WTC11 (cell line): Measurements from ENCODE around the gene KDELR3. TPM values are rescaled to one million over a fixed set of nuclear protein-coding genes. Genes with fewer than 3 reads are reported as not detected.

Experiments
- ATAC-seq: fragments of 200-7000 bp; cut with Tn5 transposase; 2 replicates; pipeline ENCODE4 v1.10.0; 2021; ENCODE audit warnings: mild to moderate bottlenecking, moderate library complexity
- CTCF ChIA-PET: fragments of 300-600 bp; sonication (Branson Sonifier 250); formaldehyde crosslinking; loops from one replicate; lab custom pipeline; 2021; ENCODE audit warnings: antibody characterized with exemption; lab: Charles Lee
- POLR2A ChIA-PET: fragments of 350-600 bp; sonication (Branson Sonifier 250); formaldehyde crosslinking; loops from one replicate; lab custom pipeline; 2021; ENCODE audit warnings: antibody characterized with exemption; lab: Charles Lee
- DNase-seq: peaks from one replicate; pipeline ENCODE4 v3.0.0; 2021; ENCODE audit warnings: low spot score
- H3K27ac Mint-ChIP-seq: 2 replicates; pipeline ENCODE4 v1.8.0; 2021; ENCODE audit warnings: mixed read lengths
- H3K27me3 Mint-ChIP-seq: 2 replicates; pipeline ENCODE4 v1.8.0; 2021; ENCODE audit warnings: low read depth, mild to moderate bottlenecking, moderate library complexity, mixed read lengths
- H3K36me3 Mint-ChIP-seq: 2 replicates; pipeline ENCODE4 v1.8.0; 2021; ENCODE audit warnings: mixed read lengths
- H3K4me1 Mint-ChIP-seq: 2 replicates; pipeline ENCODE4 v1.8.0; 2022; ENCODE audit warnings: mixed read lengths
- H3K4me3 Mint-ChIP-seq: 2 replicates; pipeline ENCODE4 v1.8.0; 2021; ENCODE audit warnings: mild to moderate bottlenecking, moderate library complexity, mixed read lengths
- H3K9me3 Mint-ChIP-seq: 2 replicates; pipeline ENCODE4 v1.8.0; 2021; ENCODE audit warnings: mixed read lengths
- ARID4B ChIP-seq: sonication (generic); formaldehyde crosslinking; IDR thresholded peaks from 2 replicates; pipeline ENCODE4 v1.8.0; 2023; ENCODE audit warnings: missing genetic modification reagents, mild to moderate bottlenecking, borderline replicate concordance
- CREM ChIP-seq: sonication (generic); formaldehyde crosslinking; IDR thresholded peaks from 2 replicates; pipeline ENCODE4 v1.8.1; 2022; ENCODE audit warnings: mild to moderate bottlenecking, missing genetic modification reagents, moderate library complexity
- E2F5 ChIP-seq: sonication (generic); formaldehyde crosslinking; IDR thresholded peaks from 2 replicates; pipeline ENCODE4 v1.8.1; 2022; ENCODE audit warnings: mild to moderate bottlenecking, moderate library complexity, missing genetic modification reagents
- ETV6 ChIP-seq: sonication (generic); formaldehyde crosslinking; IDR thresholded peaks from 2 replicates; pipeline ENCODE4 v1.8.1; 2022; ENCODE audit warnings: mild to moderate bottlenecking, missing genetic modification reagents
- GABPB1 ChIP-seq: sonication (generic); formaldehyde crosslinking; IDR thresholded peaks from 2 replicates; pipeline ENCODE4 v1.8.1; 2023; ENCODE audit warnings: mild to moderate bottlenecking, missing genetic modification reagents
- GRHL2 ChIP-seq: fragments of 250-450 bp; sonication (Bioruptor Pico); IDR thresholded peaks from 2 replicates; pipeline ENCODE4 v1.8.0; 2022; ENCODE audit warnings: mild to moderate bottlenecking, moderate library complexity; ENCODE audit not compliant: insufficient replicate concordance, severe bottlenecking
- GTF2I ChIP-seq: fragments of 250-450 bp; sonication (Bioruptor Pico); conservative IDR thresholded peaks from 2 replicates; pipeline ENCODE4 v1.4.0; 2021; ENCODE audit warnings: mild to moderate bottlenecking
- HMGA2 ChIP-seq: fragments of 250-450 bp; sonication (Bioruptor Pico); IDR thresholded peaks from 2 replicates; pipeline ENCODE4 v1.4.0; 2021; ENCODE audit warnings: mild to moderate bottlenecking, moderate library complexity
- MXD4 ChIP-seq: fragments of 250-450 bp; sonication (Bioruptor Pico); IDR thresholded peaks from 2 replicates; pipeline ENCODE4 v1.8.0; 2021; ENCODE audit warnings: mild to moderate bottlenecking, moderate library complexity, borderline replicate concordance
- MYBL2 ChIP-seq: sonication (generic); formaldehyde crosslinking; IDR thresholded peaks from 2 replicates; pipeline ENCODE4 v1.8.1; 2023; ENCODE audit warnings: mild to moderate bottlenecking, moderate library complexity, missing genetic modification reagents
- NFATC4 ChIP-seq: fragments of 250-450 bp; sonication (Bioruptor Pico); IDR thresholded peaks from 2 replicates; pipeline ENCODE4 v1.9.0; 2021; ENCODE audit warnings: mild to moderate bottlenecking
- NFE2L1 ChIP-seq: sonication (generic); formaldehyde crosslinking; IDR thresholded peaks from 2 replicates; pipeline ENCODE4 v1.8.1; 2023; ENCODE audit warnings: missing genetic modification reagents
- NFYB ChIP-seq: sonication (generic); formaldehyde crosslinking; conservative IDR thresholded peaks from 2 replicates; pipeline ENCODE4 v1.8.0; 2022; ENCODE audit warnings: low read depth, missing genetic modification reagents
- NR2C2 ChIP-seq: sonication (generic); formaldehyde crosslinking; IDR thresholded peaks from 2 replicates; pipeline ENCODE4 v1.8.0; 2022; ENCODE audit warnings: mild to moderate bottlenecking, missing genetic modification reagents
- OVOL2 ChIP-seq: fragments of 250-450 bp; sonication (Bioruptor Pico); IDR thresholded peaks from 2 replicates; pipeline ENCODE4 v1.9.0; 2021; ENCODE audit warnings: mild to moderate bottlenecking, borderline replicate concordance
- PRRX2 ChIP-seq: fragments of 250-450 bp; sonication (Bioruptor Pico); IDR thresholded peaks from 2 replicates; pipeline ENCODE4 v1.8.0; 2021; ENCODE audit warnings: mild to moderate bottlenecking
- SP1 ChIP-seq: sonication (generic); formaldehyde crosslinking; conservative IDR thresholded peaks from 2 replicates; pipeline ENCODE4 v1.8.1; 2022; ENCODE audit warnings: missing genetic modification reagents
- TP53 ChIP-seq: sonication (generic); formaldehyde crosslinking; IDR thresholded peaks from 2 replicates; pipeline ENCODE4 v1.8.1; 2023; ENCODE audit warnings: mild to moderate bottlenecking, missing genetic modification reagents
- USF1 ChIP-seq: sonication (generic); formaldehyde crosslinking; IDR thresholded peaks from 2 replicates; pipeline ENCODE4 v1.8.0; 2022; ENCODE audit warnings: mild to moderate bottlenecking, missing genetic modification reagents
- ZBTB21 ChIP-seq: sonication (generic); formaldehyde crosslinking; IDR thresholded peaks from 2 replicates; pipeline ENCODE4 v1.8.1; 2023; ENCODE audit warnings: mild to moderate bottlenecking, missing genetic modification reagents, borderline replicate concordance
- ZNF232 ChIP-seq: sonication (generic); formaldehyde crosslinking; IDR thresholded peaks from 2 replicates; pipeline ENCODE4 v1.8.0; 2022; ENCODE audit warnings: mild to moderate bottlenecking, missing genetic modification reagents
- ZNF416 ChIP-seq: fragments of 250-450 bp; sonication (Bioruptor Pico); IDR thresholded peaks from 2 replicates; pipeline ENCODE4 v1.9.0; 2021; ENCODE audit warnings: mild to moderate bottlenecking, inconsistent platforms
- ZNF512 ChIP-seq: sonication (generic); formaldehyde crosslinking; IDR thresholded peaks from 2 replicates; pipeline ENCODE4 v1.8.1; 2022; ENCODE audit warnings: missing genetic modification reagents, borderline replicate concordance
- total RNA-seq: library from RNA; stranded (reverse); gene quantifications from 3 replicates; pipeline ENCODE4 v1.2.3, GENCODE V29; 2021
- TF ChIP-seq, protein P1 (sequence below): fragments of 200-600 bp; IDR thresholded peaks from 2 replicates; pipeline ENCODE4 v1.8.0; 2022; ENCODE audit warnings: antibody characterized with exemption

KDELR3 gene
- total RNA-seq, 1 experiment from 2014 or later: 5.7 TPM

DNA sequence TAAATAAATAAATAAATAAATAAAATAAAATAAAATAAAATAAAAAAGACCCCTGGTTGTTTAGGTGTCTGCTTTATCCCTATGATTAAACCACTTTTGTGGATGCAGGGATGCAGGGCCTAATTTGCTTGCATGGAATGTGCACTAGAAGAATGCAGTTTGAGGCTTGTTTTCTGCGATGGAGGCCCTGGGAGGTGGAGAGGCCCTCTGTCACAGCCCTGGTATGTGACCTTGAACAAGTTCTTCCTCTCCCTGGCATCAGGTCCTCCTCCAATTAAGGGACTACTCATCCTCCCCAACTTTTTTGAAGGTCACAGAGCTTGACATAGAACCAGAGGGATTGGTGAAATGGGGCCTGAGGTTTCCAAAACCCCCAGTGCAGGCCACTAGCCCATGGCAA lies 35.6 kb upstream of the KDELR3 start:
- Mint-ChIP-seq H3K9me3 (no peaks in the 10 kb centered on the region), H3K4me1 (0 out of 2 replicates have a peak, but pooled peaks cover 4% of the 10 kb centered on the region), H3K4me3 (no peak overlapping the region), H3K27ac (no peak overlapping the region), H3K27me3 (no peaks in the 10 kb centered on the region; the same call in 1 of the 2 replicates), H3K36me3 (no peaks in the 10 kb centered on the region)
- DNase-seq (no peak), ATAC-seq (no peak)
- TF ChIP-seq HMGA2 (CRISPR knock-in tag) (peak; percentile 34; the same call in 1 of the 2 replicates), ARID4B (no peak), GRHL2 (no peak), SP1 (CRISPR knock-in tag) (no peak)
- ChIA-PET CTCF (interaction anchor here (1.0 to 4.1 kb wide), 3 partner anchors 9 to 31 kb away, joined by 3 to 30 read pairs (median 6); no protein-coding TSS in a partner anchor), POLR2A (interaction anchor here (0.6 kb wide), 1 partner anchor 34 kb away, joined by 3 read pairs; no protein-coding TSS in a partner anchor)

DNA sequence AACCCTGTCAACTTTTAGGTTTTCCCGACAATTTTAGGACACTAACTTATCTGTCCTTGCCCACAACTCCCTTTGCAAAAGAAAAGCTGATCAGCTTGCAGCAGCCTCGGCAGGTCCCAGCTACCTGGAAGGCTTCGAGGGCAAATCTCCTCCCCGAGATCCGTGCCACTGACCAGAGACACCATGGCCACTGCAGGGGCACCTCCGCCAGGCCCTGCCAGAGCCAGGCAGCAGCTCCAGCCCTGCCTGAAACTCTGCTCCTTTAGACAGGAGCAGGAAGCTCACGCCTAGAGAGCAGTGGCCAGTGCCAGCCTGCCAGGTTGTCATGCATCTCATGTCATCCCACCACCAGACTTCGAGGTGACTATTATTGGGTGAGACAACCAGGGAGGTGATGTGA lies 34.0 kb upstream of the KDELR3 start:
- Mint-ChIP-seq H3K36me3 (no peaks in the 10 kb centered on the region), H3K27me3 (peaks cover 2% of the 10 kb centered on the region; the same call in 1 of the 2 replicates), H3K4me3 (no peak overlapping the region), H3K9me3 (no peaks in the 10 kb centered on the region), H3K4me1 (0 out of 2 replicates have a peak, but pooled peaks cover 4% of the 10 kb centered on the region), H3K27ac (no peak overlapping the region)
- CTCF ChIA-PET: interaction anchor here (0.9 to 4.7 kb wide), 10 partner anchors 10 to 286 kb away, joined by 3 to 54 read pairs (median 7); partner anchors contain the start of gene DMC1
- DNase-seq: no peak
- POLR2A ChIA-PET: no interaction called here
- ATAC-seq: no peak
- TF ChIP-seq NFE2L1 (CRISPR knock-in tag): no peak
- TF ChIP-seq GTF2I (CRISPR knock-in tag): no peak
- TF ChIP-seq NR2C2 (CRISPR knock-in tag): no peak

DNA sequence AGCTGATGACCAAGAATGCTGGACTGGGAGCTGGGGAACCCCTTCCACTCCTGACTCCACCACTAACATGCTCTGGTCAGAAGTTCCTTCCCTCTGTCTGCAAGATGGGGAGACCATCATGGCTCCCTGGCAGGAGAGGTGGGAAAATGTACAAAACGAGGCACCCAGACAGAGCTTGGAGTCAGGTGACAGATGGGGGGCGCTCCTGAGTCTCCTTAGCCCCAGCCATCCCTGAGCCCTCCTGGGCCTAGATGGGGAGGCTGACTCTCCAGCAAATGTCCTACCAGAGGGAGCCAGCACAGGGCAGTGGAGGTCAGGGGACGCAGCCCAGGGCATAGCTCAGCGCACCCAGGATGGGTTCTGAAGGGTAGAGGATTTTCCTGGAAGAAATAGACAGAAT lies 32.9 kb upstream of the KDELR3 start:
- Mint-ChIP-seq H3K27ac (no peak overlapping the region), H3K4me3 (no peak overlapping the region), H3K9me3 (no peaks in the 10 kb centered on the region), H3K4me1 (0 out of 2 replicates have a peak, but pooled peaks cover 4% of the 10 kb centered on the region), H3K36me3 (no peaks in the 10 kb centered on the region), H3K27me3 (peaks cover 2% of the 10 kb centered on the region; the same call in 1 of the 2 replicates)
- ChIA-PET CTCF (interaction anchor here (0.5 to 4.7 kb wide), 27 partner anchors 8 to 345 kb away, joined by 3 to 54 read pairs (median 5); partner anchors contain the start of genes DMC1, KDELR3 and TOMM22), POLR2A (no interaction called here)
- ATAC-seq (peak; percentile 91), DNase-seq (peak; percentile 75)
- TF ChIP-seq NFE2L1 (CRISPR knock-in tag): no peak
- TF ChIP-seq NFYB: no peak
- no peak for TF ChIP-seq MXD4 (CRISPR knock-in tag)
- peak; percentile 49; the same call in 1 of the 2 replicates for TF ChIP-seq USF1 (CRISPR knock-in tag)
- no peak for TF ChIP-seq TP53 (CRISPR knock-in tag)
- no peak for TF ChIP-seq OVOL2 (CRISPR knock-in tag)
- no peak for TF ChIP-seq PRRX2 (CRISPR knock-in tag)
- no peak for TF ChIP-seq ZNF416 (CRISPR knock-in tag)
- TF ChIP-seq CREM (CRISPR knock-in tag): no peak
- no peak for TF ChIP-seq E2F5 (CRISPR knock-in tag)
- TF ChIP-seq NR2C2 (CRISPR knock-in tag): no peak
- TF ChIP-seq ETV6 (CRISPR knock-in tag): no peak
- no peak for TF ChIP-seq NFATC4 (CRISPR knock-in tag)
- TF ChIP-seq, protein P1, sequence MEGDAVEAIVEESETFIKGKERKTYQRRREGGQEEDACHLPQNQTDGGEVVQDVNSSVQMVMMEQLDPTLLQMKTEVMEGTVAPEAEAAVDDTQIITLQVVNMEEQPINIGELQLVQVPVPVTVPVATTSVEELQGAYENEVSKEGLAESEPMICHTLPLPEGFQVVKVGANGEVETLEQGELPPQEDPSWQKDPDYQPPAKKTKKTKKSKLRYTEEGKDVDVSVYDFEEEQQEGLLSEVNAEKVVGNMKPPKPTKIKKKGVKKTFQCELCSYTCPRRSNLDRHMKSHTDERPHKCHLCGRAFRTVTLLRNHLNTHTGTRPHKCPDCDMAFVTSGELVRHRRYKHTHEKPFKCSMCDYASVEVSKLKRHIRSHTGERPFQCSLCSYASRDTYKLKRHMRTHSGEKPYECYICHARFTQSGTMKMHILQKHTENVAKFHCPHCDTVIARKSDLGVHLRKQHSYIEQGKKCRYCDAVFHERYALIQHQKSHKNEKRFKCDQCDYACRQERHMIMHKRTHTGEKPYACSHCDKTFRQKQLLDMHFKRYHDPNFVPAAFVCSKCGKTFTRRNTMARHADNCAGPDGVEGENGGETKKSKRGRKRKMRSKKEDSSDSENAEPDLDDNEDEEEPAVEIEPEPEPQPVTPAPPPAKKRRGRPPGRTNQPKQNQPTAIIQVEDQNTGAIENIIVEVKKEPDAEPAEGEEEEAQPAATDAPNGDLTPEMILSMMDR: 0 out of 2 replicates have a peak, but pooled peaks have one; percentile 35
- no peak for TF ChIP-seq MYBL2 (CRISPR knock-in tag)
- TF ChIP-seq ZNF232 (CRISPR knock-in tag): no peak
- no peak for TF ChIP-seq ZBTB21 (CRISPR knock-in tag)
- no peak for TF ChIP-seq GABPB1 (CRISPR knock-in tag)
- no peak for TF ChIP-seq ZNF512 (CRISPR knock-in tag)
